C1 segment of cervical spinal cord (tissue), 14 donors: Measurements from ENCODE around the gene CBARP.
A peak's percentile ranks its signal among the peaks of the same experiment; 100 is the strongest.

Experiments used
- DNase-seq, 14 donors: peaks; one replicate each; lab custom pipeline; 2025; lab: John Stamatoyannopoulos, UW

CBARP gene, protein sequence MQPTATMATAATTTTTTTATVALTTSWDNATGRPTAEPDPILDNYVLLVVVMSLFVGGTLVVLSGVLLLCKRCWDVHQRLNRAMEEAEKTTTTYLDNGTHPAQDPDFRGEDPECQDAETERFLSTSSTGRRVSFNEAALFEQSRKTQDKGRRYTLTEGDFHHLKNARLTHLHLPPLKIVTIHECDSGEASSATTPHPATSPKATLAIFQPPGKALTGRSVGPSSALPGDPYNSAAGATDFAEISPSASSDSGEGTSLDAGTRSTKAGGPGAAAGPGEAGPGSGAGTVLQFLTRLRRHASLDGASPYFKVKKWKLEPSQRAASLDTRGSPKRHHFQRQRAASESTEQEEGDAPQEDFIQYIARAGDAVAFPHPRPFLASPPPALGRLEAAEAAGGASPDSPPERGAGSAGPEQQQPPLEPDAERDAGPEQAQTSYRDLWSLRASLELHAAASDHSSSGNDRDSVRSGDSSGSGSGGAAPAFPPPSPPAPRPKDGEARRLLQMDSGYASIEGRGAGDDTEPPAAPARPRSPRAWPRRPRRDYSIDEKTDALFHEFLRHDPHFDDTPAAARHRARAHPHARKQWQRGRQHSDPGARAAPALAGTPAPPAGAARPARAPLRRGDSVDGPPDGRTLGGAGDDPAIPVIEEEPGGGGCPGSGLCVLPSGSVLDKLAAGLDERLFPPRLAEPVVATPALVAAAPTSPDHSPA

DNA sequence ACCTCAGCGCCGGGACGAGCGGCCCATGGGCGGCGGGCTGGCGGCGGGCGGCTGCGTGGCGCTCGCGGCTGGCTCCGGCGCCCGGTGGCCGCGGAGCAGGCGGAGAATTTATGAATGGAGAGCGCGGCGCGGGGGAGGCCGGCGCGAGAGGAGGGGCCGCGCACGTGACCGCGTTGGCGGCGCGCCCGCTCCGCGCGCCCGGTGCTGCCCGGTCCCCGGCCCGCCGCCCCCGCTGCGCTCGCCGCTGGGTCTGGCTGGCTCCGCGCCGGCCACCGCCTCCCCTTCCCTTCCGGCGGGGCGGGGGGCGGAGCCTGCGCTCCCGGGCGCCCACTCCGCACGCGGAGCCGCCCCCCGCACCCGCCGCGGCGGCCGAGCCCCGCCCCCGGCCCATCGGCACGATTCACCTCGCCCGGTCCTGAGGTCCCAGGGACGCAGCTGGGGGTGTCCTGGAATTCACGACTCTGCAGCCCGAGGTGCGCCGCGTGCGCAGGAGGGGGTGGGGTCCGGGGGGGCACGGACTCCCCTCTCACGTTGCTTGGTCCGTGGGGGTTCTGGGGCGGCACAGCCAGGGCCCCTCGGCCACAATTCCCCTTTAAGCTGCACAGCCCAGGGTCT, at the start of gene CBARP:
CBARP (minus strand) TSS at position 252 of the 615 bp plus-strand sequence. CDS start 1,905 bp downstream, outside the sequence.
- DNase-seq = peak in 5 of 14 donors; percentile 32 to 63 (median 36)

- no peak for DNase-seq
Measured at GRCh38 chr19:1286487-1287353, 48.9 kb upstream of the CBARP start.

DNA sequence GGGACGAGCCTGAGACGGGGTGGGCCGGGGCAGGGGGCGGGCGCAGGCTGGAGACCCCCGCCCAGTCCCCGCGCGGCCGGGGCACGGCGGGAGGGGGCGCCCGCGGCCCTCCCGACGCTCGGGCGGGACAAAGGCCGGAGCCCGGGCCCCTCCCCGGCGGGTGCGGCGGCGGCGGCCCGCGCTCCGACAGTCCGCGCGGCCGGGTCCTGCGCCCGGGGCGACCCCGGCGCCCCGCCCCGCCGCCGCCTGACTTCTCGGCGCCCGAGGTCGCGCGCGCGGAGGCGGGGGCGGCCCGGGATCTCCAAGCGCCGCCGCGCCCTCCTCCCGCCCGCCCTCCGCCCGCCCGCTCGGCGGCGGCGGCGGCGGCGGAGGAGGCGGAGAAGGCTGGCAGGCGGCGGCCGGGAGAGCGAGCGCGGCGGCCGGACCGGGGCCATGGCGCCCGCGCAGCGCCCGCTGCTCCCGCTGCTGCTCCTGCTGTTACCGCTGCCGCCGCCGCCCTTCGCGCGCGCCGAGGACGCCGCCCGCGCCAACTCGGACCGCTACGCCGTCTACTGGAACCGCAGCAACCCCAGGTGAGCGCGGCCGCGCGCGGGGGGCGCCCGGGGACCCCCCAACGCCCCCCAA, 48.0 kb upstream of the CBARP start, which contains the start of gene EFNA2:
EFNA2 (plus strand) TSS at position 137 of the 624 bp plus-strand sequence; CDS start at position 433, 296 bp downstream.
- no peak for DNase-seq

DNA sequence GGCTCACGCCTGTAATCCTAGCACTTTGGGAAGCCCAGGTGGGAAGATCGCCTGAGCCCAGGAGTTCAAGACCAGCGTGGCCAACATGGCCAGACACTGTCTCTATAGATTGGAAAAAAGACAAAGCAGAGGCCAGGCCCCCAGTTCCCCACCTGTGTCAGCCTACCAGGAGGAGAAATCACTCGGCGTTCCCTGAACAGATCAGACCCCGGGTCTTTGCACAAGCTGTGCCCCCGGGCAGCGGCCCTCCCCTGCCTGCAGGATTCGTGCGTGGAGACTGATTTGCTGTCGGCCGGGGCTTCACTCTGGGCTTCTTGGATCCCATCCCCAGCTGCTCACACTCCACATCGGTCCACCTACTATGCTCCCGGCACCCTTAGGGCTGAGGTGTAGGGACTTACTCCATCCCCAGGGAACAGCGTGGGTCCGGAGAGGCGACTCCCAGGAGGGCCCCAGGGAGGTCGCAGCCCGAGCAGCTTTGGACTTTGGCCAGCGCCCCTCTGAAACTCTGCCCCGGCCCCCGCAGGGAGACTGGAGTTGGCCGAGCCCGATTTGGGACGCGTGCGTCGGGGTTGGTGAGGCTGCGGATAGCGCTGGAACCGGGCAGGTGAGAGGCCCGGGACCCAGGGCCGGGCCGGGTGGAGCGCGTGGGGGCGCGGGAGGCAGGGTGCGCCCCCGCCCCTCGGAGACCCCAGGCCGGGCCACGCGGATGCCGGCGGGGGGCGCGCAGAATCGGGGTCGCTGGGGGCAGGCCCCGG, 47.4 kb upstream of the CBARP start:
- no peak for DNase-seq

DNA sequence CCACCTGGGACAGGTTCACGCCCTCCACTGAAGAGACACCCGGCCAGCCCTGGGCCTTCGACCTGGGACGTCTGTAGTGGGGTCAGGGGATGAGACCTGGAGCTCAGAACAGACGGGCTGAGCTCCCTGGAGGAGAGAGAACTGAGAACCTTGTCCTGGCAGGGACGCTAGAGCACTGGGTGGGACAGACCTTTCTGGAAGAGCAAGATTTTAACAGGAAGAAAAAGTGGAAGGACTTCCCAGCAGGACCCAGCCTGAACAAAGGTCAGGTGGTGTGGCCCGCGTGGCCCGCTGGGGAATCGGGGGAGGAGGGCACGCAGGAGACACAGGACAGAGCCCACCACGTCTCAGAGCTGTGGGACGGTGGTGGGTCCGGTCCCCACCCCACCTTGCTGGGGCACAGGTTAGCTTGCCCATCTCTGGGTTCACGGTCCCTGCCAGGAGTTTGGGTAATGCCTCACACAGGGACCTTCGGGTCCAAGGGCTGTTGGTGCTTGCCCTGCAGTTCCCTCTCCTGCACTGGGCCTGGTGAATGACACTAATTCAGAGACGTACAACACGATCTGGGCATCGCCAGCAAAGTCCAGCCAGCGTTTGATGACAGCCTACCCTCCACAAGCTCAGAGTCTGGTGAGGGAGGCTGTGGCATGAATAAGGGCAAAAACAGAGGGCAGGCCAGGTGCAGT, 46.6 kb upstream of the CBARP start:
- no peak for DNase-seq

GRCh38 chr19:1283917-1284292, 46.1 kb upstream of the CBARP start:
- no peak for DNase-seq

DNA sequence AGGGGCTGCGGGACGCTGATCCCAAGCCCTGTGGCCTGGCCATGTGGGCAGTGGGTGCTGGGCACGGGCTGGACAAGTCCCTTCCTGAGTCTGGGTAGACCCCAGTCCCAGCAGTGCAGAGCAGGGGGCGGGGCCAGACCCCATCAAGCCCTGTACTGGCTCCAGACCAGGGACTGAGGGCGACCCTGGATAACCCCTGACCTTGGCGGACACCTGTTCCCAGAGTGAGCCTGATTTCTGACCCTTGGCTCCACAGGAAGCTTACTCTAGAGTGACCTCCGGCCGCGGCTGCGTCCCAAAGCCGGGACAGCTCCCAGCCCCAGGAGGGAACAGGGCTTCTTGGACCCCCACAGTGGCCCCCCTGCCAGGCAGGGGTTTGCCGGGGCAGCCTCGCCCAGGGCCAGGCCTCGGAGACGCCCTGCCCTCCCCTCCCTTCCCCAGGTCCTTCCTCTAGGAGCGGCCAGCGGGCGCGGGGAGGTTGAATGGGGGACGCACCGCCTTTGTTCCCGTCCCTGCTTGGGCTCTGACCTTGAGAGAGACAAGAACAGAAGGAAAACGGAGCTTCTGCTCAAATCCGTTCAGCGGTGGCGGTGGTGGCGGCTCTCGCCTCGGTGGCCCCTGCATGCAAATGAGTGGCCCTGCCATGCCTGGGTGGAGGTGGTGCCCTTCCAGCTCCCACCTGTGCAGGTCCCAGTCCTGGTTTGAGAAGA, 45.6 kb upstream of the CBARP start:
- no peak for DNase-seq

- no peak for DNase-seq
Measured at GRCh38 chr19:1282588-1283206, 44.9 kb upstream of the CBARP start.

- no peak for DNase-seq
Measured at GRCh38 chr19:1281569-1282287, 43.9 kb upstream of the CBARP start.

DNA sequence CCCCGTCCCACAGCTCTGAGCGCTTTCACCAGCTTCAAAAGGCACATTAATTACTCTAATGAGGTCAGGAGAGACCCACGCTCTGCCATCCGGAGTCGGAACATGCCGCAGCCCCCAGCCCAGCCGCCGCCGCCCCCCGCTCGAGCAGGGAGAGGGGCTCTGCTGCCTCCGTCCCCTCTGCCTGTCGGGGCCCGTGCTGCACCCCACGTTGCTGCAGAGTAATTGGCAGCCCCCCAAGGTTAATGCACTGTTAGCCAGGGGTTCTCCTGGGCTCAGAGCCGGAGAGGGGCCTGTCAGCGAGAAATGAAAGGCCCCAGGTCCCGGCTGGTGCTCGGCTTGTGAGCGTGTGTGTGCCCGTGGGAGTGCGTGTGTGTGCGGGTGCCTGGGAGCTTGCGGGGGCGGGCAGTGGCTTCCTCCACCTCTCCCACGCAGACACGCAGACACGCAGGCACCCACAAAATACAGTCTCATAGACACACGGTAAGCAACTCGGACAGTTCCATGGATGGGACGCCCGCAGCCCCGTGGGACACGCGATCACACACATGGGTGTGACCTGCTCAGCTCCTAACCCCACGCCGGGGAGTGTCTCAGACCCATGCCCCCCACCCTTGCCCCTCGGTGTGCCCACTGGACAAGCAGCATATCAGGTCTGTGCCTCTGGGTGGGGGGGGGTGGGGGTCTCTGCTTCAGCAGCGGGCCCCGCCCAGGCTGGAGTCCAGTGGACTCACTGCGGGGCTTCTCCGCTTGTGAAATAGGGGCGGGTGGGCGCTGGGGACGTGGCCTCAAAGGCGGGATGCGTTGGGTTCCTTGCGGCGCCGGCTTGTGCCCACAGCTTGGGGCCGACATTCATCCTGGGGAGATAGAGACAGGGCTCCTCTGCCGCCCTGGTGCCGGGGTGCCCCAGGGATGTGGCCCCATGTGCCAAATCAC, 43.1 kb upstream of the CBARP start:
- DNase-seq = no peak

DNA sequence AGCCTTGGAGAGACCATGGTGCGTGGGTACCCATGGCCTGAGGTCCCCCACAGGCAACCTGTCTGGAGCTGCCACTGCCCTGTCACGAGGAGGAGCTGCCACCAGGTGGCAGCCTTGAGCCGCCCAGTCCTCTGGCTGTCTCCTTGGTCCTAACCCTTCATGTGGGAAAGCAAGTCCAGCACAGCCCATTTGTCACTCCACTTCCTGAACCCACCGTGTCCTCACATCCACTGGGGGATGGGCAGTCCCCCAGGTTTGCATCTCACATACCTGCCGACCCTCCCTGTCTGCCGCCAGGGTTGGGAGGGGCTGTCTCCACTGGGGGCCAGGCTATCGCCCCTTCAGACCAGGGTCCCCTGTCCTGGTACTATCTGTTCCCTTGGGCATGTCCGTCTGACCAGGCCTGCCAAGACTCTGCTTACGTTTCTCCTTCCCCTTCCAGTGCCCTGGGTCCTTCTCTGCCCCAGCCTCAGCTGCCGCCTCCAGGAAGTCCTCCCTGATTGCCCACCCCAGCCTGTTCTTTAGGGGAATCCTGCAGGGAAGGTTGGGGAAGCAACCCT, 42.1 kb upstream of the CBARP start:
- DNase-seq = peak in 13 of 14 donors; percentile 9 to 82 (median 67)

DNA sequence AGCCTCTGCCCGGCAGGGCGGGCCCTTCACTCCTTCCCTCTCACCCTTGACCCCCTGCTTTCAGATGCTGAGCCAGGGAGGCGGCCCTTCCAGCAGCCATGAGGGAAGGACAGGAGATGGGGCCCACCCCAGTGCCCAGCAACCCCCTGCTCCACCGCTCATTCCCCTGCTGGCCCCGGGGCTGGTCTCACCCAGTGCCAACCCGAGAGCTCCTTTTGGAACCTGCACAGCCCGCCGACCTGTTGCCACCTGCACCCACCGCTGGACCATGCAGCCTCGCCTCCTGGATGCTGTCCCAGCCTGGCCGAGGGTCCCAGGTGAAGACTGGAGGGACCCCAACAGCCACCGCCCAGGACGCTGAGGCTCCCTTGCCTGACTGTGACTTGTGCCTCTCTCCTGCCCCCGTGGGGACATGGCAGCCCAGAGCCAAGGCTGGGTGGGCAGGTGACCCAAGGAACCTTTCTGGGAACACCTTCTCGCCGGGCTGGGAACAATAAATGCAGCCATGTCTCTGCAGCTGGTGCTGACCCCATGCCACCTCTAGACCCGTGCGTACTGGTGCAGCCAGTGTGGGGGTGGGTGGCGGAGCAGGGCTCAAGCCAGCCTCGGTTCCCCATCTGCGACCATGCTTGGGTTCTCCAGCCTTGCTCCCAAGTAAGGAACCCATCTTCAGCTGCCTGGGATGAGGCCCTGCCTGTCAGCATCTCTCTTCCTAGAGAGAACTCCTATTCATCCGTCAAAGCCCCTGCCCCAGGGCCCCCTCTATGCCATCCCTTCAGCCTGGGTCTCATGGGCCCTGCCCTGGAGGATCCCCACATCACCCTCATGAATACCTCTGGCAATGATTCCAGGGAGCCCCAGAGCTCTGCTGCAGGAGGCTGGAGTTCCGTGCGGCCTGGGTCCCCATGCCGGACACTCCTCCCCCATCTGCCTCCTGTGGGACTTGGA, 41.2 kb upstream of the CBARP start:
- no peak for DNase-seq

DNA sequence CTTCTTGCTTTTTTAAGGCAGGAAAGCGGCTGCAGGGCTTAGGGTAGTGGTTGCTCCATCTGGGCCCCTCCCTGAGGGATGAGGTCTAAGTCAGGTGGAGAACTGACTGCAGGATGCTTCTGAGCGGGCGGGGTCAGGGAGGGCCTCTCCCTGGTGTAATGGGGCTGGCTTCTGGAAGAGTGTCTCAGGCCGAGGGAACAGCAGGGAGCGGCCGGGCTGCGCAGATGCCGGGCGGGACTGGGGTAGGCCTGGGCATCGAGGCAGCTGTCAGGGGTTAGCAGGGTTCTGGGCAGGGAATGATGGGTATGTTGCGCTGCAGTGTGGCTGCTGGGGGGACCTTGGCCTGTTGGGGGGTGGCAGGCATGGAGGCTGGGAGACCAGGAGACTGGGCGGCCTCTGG, 40.3 kb upstream of the CBARP start:
- DNase-seq = no peak

- no peak for DNase-seq
Measured at GRCh38 chr19:1277061-1277460, 39.3 kb upstream of the CBARP start.

- DNase-seq = no peak
Measured at GRCh38 chr19:1276628-1277022, 38.8 kb upstream of the CBARP start.
